Keratinocyte (primary cell): ENCODE data around the gene KIF21B. TPM values are rescaled to one million over a fixed set of nuclear protein-coding genes. Genes with fewer than 3 reads are reported as not detected.

Experiments used
- DNase-seq: peaks from one replicate; pipeline ENCODE4 v3.0.0-alpha.2; 2011; ENCODE audit warnings: low read depth, missing footprints, low spot score
- FAIRE-seq: peaks from 2 replicates; lab custom pipeline; 2011; peaks lifted over from hg19 to GRCh38; lab: Jason Lieb, UNC
- H2AFZ ChIP-seq: 2 replicates; pipeline ENCODE4 v1.6.0; 2012; ENCODE audit warnings: low read length, control low read depth, inconsistent platforms; ENCODE audit not compliant: control insufficient read depth
- H3K27ac ChIP-seq: 2 replicates; pipeline ENCODE4 v1.5.1; 2011; ENCODE audit warnings: low read length; ENCODE audit not compliant: control insufficient read depth, insufficient read depth
- H3K27me3 ChIP-seq: 3 replicates; pipeline ENCODE4 v1.6.0; 2011; ENCODE audit warnings: low read length; ENCODE audit not compliant: control insufficient read depth, insufficient read depth; ENCODE audit errors: extremely low read depth
- H3K36me3 ChIP-seq, 2 experiments: 2 replicates in 1 of 2; 3 replicates in 1 of 2; pipeline ENCODE4 v1.5.1; 2011; ENCODE audit warnings: low read length in 2 of 2, mild to moderate bottlenecking in 1 of 2; ENCODE audit not compliant: control insufficient read depth in 2 of 2, insufficient read depth in 2 of 2; ENCODE audit errors: extremely low read depth in 1 of 2
- H3K4me1 ChIP-seq: 3 replicates; pipeline ENCODE4 v1.5.1; 2011; ENCODE audit warnings: low read length; ENCODE audit not compliant: control insufficient read depth, insufficient read depth; ENCODE audit errors: extremely low read depth
- H3K4me2 ChIP-seq: 3 replicates; pipeline ENCODE4 v1.6.0; 2011; ENCODE audit warnings: low read depth, low read length; ENCODE audit not compliant: control insufficient read depth, insufficient read depth; ENCODE audit errors: extremely low read depth
- H3K4me3 ChIP-seq, 3 experiments: fragments of 200-600 bp in 1 of 3; sonication (generic) in 1 of 3; 2 replicates in 2 of 3; 3 replicates in 1 of 3; pipeline ENCODE4 v1.5.1; 2011 to 2016; ENCODE audit warnings: low read length in 3 of 3, mild to moderate bottlenecking in 3 of 3, control low read depth in 2 of 3, inconsistent platforms in 1 of 3, low read depth in 1 of 3, mixed read lengths in 1 of 3, mixed run types in 1 of 3, moderate library complexity in 1 of 3; ENCODE audit not compliant: control insufficient read depth in 2 of 3, insufficient read depth in 2 of 3; ENCODE audit errors: extremely low read depth in 1 of 3
- H3K79me2 ChIP-seq: 2 replicates; pipeline ENCODE4 v1.6.0; 2012; ENCODE audit warnings: low read length; ENCODE audit not compliant: control insufficient read depth, insufficient read depth
- H3K9ac ChIP-seq: 3 replicates; pipeline ENCODE4 v1.6.0; 2011; ENCODE audit warnings: low read length; ENCODE audit not compliant: control insufficient read depth, insufficient read depth; ENCODE audit errors: extremely low read depth
- H3K9me1 ChIP-seq: 3 replicates; pipeline ENCODE4 v1.6.0; 2011; ENCODE audit warnings: low read length; ENCODE audit not compliant: control insufficient read depth, insufficient read depth; ENCODE audit errors: extremely low read depth
- H3K9me3 ChIP-seq: 2 replicates; pipeline ENCODE4 v1.5.1; 2012; ENCODE audit warnings: low read depth, low read length; ENCODE audit not compliant: control insufficient read depth
- H4K20me1 ChIP-seq: 3 replicates; pipeline ENCODE4 v1.6.0; 2011; ENCODE audit warnings: low read length; ENCODE audit not compliant: control insufficient read depth, insufficient read depth; ENCODE audit errors: extremely low read depth
- EZH2 ChIP-seq: IDR thresholded peaks from one replicate; pipeline ENCODE4 v1.6.1; 2012; ENCODE audit warnings: inconsistent platforms, mild to moderate bottlenecking, low read length, moderate library complexity
- dilution Hi-C: fragments of 300-500 bp; cut with MboI; formaldehyde crosslinking; loops from one replicate; pipeline ENCODE4 v1.7.0; 2020; ENCODE audit warnings: low sequenced_read_pairs; ENCODE audit not compliant: extremely low pct_ligation_motif_present
- polyA plus RNA-seq, 5 experiments: library from polyadenylated mRNA; depleted of rRNA in 3 of 5; stranded (reverse) in 3 of 5; stranded (forward) in 1 of 5; unstranded in 1 of 5; fragments of >200 nt; gene quantifications; 1 replicate in 1 of 5; 2 replicates in 3 of 5; 3 replicates in 1 of 5; pipeline versions ENCODE4 v1.2.1 to v1.2.3, GENCODE V29; 2011 to 2012; ENCODE audit warnings: missing spikeins in 2 of 5, low read depth in 1 of 5, low replicate concordance in 1 of 5
- TF ChIP-seq, protein P1 (sequence below), 3 experiments: IDR thresholded peaks in 1 of 3; conservative IDR thresholded peaks in 1 of 3; optimal IDR thresholded peaks in 1 of 3; 2 replicates in 2 of 3; 3 replicates in 1 of 3; pipeline versions ENCODE3 to v1.5.1; 2011; ENCODE audit warnings: low read length in 3 of 3, mild to moderate bottlenecking in 3 of 3, moderate library complexity in 2 of 3, control low read depth in 1 of 3, inconsistent platforms in 1 of 3; ENCODE audit not compliant: insufficient read depth in 2 of 3; ENCODE audit errors: extremely low read depth in 1 of 3

KIF21B gene
- polyA plus RNA-seq, 1 donor (not counting 4 experiments of a cell fraction or from before 2014, with no cell fraction given), result 0.17 TPM

DNA sequence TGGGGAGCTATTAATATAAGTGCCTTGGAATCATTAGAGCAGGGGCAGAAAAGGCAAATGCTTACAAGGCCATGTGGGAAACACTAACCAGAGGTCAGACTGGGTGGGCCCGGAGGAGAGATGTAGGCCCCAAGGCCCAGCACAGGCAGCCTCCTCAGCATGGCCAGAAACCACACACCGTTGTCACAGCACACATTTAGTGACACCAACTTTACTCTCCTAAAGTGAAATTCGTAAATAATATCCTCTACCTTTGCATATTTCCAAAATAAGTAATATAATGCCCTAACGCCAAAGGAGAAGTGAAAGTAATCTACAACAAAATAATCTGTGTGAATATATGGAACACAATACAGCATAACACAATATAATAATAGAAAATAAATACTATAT is 62.6 kb downstream of the KIF21B start:
- H3K27ac ChIP-seq, result no peak overlapping the region
- no peaks in the 10 kb centered on the region for H3K9me1 ChIP-seq
- H4K20me1 ChIP-seq, result no peaks in the 10 kb centered on the region
- H3K9me3 ChIP-seq, result no peaks in the 10 kb centered on the region
- peaks cover 3% of the 10 kb centered on the region for H3K27me3 ChIP-seq
- no peaks in the 10 kb centered on the region for H3K79me2 ChIP-seq
- peaks cover 12% of the 10 kb centered on the region for H3K4me1 ChIP-seq
- no peak for DNase-seq
- H2AFZ ChIP-seq, result no peak overlapping the region
- TF ChIP-seq, protein P1, sequence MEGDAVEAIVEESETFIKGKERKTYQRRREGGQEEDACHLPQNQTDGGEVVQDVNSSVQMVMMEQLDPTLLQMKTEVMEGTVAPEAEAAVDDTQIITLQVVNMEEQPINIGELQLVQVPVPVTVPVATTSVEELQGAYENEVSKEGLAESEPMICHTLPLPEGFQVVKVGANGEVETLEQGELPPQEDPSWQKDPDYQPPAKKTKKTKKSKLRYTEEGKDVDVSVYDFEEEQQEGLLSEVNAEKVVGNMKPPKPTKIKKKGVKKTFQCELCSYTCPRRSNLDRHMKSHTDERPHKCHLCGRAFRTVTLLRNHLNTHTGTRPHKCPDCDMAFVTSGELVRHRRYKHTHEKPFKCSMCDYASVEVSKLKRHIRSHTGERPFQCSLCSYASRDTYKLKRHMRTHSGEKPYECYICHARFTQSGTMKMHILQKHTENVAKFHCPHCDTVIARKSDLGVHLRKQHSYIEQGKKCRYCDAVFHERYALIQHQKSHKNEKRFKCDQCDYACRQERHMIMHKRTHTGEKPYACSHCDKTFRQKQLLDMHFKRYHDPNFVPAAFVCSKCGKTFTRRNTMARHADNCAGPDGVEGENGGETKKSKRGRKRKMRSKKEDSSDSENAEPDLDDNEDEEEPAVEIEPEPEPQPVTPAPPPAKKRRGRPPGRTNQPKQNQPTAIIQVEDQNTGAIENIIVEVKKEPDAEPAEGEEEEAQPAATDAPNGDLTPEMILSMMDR (optimal IDR thresholded peaks at IDR 0.05 in 1 of 3, IDR thresholded peaks at IDR 0.05 in 1 of 3, conservative IDR thresholded peaks at IDR 0.05 in 1 of 3; ENCODE audit: extremely low read depth in 1 of 3, insufficient read depth in 2 of 3, low read length in 3 of 3), result no peak
- TF ChIP-seq EZH2, result no peak
- H3K4me3 ChIP-seq, result no peak overlapping the region
- FAIRE-seq, result no peak
- H3K9ac ChIP-seq, result no peak overlapping the region
- dilution Hi-C loops, result no loop called here
- no peak overlapping the region for H3K4me2 ChIP-seq
- no peaks in the 10 kb centered on the region for H3K36me3 ChIP-seq

DNA sequence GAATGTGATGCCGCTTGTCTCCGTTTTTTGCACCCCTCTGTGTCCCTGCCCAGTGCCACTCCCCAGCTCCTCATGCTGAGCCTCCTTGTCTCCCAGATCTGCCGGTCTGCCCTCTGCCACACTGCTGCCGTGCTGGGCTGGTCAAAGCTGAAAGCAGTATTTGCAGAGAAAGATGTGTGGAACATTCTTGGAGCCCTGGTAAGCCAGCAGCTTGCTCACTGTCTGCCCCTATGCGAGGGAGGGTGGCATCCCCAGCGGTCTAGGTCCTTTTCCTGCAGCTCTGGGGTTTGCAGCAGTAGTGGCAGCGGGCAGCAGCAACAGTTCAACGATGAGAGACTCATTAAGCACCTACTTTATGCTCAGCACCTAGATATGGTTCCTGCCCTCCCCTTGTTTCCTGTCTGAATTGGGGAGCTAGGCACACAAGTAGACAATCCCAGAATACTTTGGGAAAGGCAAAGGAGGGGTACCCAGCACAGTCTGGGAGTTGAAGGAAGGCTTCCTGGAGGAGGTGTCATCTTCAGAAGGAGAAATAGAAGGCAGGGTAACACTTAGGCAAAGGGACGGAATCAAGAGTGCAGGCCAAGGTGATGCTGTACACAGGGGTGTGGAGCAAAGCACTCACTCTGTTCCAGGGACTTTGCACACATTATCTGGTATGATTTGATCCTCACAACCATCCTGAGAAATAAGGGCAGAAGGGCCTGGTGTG is 63.1 kb downstream of the KIF21B start:
- dilution Hi-C loops, result no loop called here

More for the DNA sequence above, 63.1 kb downstream of the KIF21B start:
- Histone ChIP-seq H3K4me3 (no peak overlapping the region), H3K9me3 (no peaks in the 10 kb centered on the region), H3K9me1 (no peaks in the 10 kb centered on the region), H3K27ac (no peak overlapping the region), H3K4me1 (peaks cover 12% of the 10 kb centered on the region), H3K9ac (no peak overlapping the region), H3K4me2 (no peak overlapping the region), H2AFZ (no peak overlapping the region), H3K79me2 (no peaks in the 10 kb centered on the region), H3K36me3 (no peaks in the 10 kb centered on the region), H4K20me1 (no peaks in the 10 kb centered on the region), H3K27me3 (peaks cover 3% of the 10 kb centered on the region)
- TF ChIP-seq, protein P1 (optimal IDR thresholded peaks at IDR 0.05 in 1 of 3, IDR thresholded peaks at IDR 0.05 in 1 of 3, conservative IDR thresholded peaks at IDR 0.05 in 1 of 3; ENCODE audit: extremely low read depth in 1 of 3, insufficient read depth in 2 of 3, low read length in 3 of 3), result no peak
- TF ChIP-seq EZH2, result no peak
- no peak for FAIRE-seq
- no peak for DNase-seq
